H9 (cell line): ENCODE data around the gene GYS1. TPM values are rescaled to one million over a fixed set of nuclear protein-coding genes. Genes with fewer than 3 reads are reported as not detected.
"Not testable (repeated sequence)": the region's sequence is repeated elsewhere in the genome, so short reads cannot be mapped to it uniquely, and the experiment has no call there.

ENCODE experiments used
- DNase-seq: peaks from one replicate; pipeline ENCODE4 v3.0.0-alpha.2; 2017
- H2AFZ ChIP-seq: one replicate; pipeline ENCODE4 v1.6.1; 2013; ENCODE audit warnings: mild to moderate bottlenecking, low read length, control low read depth, moderate library complexity
- H2AK5ac ChIP-seq: 2 replicates; pipeline ENCODE4 v1.6.1; 2013; ENCODE audit warnings: low read length, control low read depth, mixed read lengths; ENCODE audit not compliant: insufficient read length
- H2BK120ac ChIP-seq: one replicate; pipeline ENCODE4 v1.6.1; 2013; ENCODE audit warnings: low read depth, mild to moderate bottlenecking, low read length, control low read depth, inconsistent platforms; ENCODE audit not compliant: poor library complexity, severe bottlenecking
- H2BK12ac ChIP-seq: 2 replicates; pipeline ENCODE4 v1.6.1; 2013; ENCODE audit warnings: low read length, control low read depth, mixed read lengths, low read depth; ENCODE audit not compliant: insufficient read length
- H2BK15ac ChIP-seq: 2 replicates; pipeline ENCODE4 v1.6.1; 2013; ENCODE audit warnings: low read depth, low read length, control low read depth
- H2BK20ac ChIP-seq: one replicate; pipeline ENCODE4 v1.6.1; 2013; ENCODE audit warnings: low read depth, mild to moderate bottlenecking, low read length, control low read depth, inconsistent platforms; ENCODE audit not compliant: poor library complexity, severe bottlenecking
- H2BK5ac ChIP-seq: 2 replicates; pipeline ENCODE4 v1.6.1; 2013; ENCODE audit warnings: low read length, control low read depth, mixed read lengths; ENCODE audit not compliant: insufficient read length
- H3K14ac ChIP-seq: 2 replicates; pipeline ENCODE4 v1.6.1; 2013; ENCODE audit warnings: low read length, control low read depth; ENCODE audit not compliant: insufficient read depth
- H3K18ac ChIP-seq: 2 replicates; pipeline ENCODE4 v1.6.1; 2013; ENCODE audit warnings: low read depth, mild to moderate bottlenecking, mixed read lengths, low read length, control low read depth; ENCODE audit not compliant: insufficient read length
- H3K23ac ChIP-seq: 2 replicates; pipeline ENCODE4 v1.6.1; 2013; ENCODE audit warnings: low read length, control low read depth, mixed read lengths, low read depth; ENCODE audit not compliant: insufficient read length
- H3K23me2 ChIP-seq: 2 replicates; pipeline ENCODE4 v1.6.1; 2013; ENCODE audit warnings: low read depth, mild to moderate bottlenecking, mixed read lengths, low read length, control low read depth; ENCODE audit not compliant: insufficient read length, poor library complexity, severe bottlenecking
- H3K27ac ChIP-seq: 2 replicates; pipeline ENCODE4 v1.5.1; 2013; ENCODE audit warnings: low read length, control low read depth, mixed read lengths, low read depth; ENCODE audit not compliant: insufficient read length
- H3K27me3 ChIP-seq: 2 replicates; pipeline ENCODE4 v1.6.1; 2013; ENCODE audit warnings: low read length, control low read depth, inconsistent platforms; ENCODE audit not compliant: insufficient read depth
- H3K4ac ChIP-seq: 2 replicates; pipeline ENCODE4 v1.6.1; 2013; ENCODE audit warnings: low read depth, mild to moderate bottlenecking, control low read depth, inconsistent platforms, low read length, moderate library complexity
- H3K4me1 ChIP-seq: 2 replicates; pipeline ENCODE4 v1.6.1; 2013; ENCODE audit warnings: low read length, control low read depth, inconsistent platforms; ENCODE audit not compliant: insufficient read depth
- H3K4me2 ChIP-seq: 2 replicates; pipeline ENCODE4 v1.6.1; 2013; ENCODE audit warnings: low read length, control low read depth, mixed read lengths; ENCODE audit not compliant: insufficient read length, insufficient read depth
- H3K56ac ChIP-seq: 2 replicates; pipeline ENCODE4 v1.6.1; 2013; ENCODE audit warnings: low read depth, mild to moderate bottlenecking, mixed read lengths, low read length, control low read depth; ENCODE audit not compliant: insufficient read length
- H3K79me1 ChIP-seq: 2 replicates; pipeline ENCODE4 v1.6.1; 2013; ENCODE audit warnings: low read depth, mild to moderate bottlenecking, moderate library complexity, low read length, control low read depth, inconsistent platforms; ENCODE audit not compliant: insufficient read depth, poor library complexity, severe bottlenecking
- H3K79me2 ChIP-seq: 2 replicates; pipeline ENCODE4 v1.6.1; 2013; ENCODE audit warnings: low read length, control low read depth, inconsistent platforms; ENCODE audit not compliant: insufficient read depth
- H3K9ac ChIP-seq: 2 replicates; pipeline ENCODE4 v1.6.1; 2013; ENCODE audit warnings: low read length, control low read depth, mixed read lengths; ENCODE audit not compliant: insufficient read length; ENCODE audit errors: extremely low read depth
- H3K9me3 ChIP-seq: one replicate; pipeline ENCODE4 v1.6.1; 2013; ENCODE audit warnings: low read depth, low read length, inconsistent platforms; ENCODE audit not compliant: control insufficient read depth
- H3T11ph ChIP-seq: one replicate; pipeline ENCODE4 v1.6.1; 2013; ENCODE audit warnings: mild to moderate bottlenecking, low read length, control low read depth, inconsistent platforms
- H4K20me1 ChIP-seq: one replicate; pipeline ENCODE4 v1.6.1; 2013; ENCODE audit not compliant: control insufficient read depth, insufficient read length, insufficient read depth
- H4K5ac ChIP-seq: 2 replicates; pipeline ENCODE4 v1.6.1; 2013; ENCODE audit warnings: low read depth, mild to moderate bottlenecking, mixed read lengths, low read length, control low read depth; ENCODE audit not compliant: insufficient read length
- H4K8ac ChIP-seq: replicated peaks from 2 replicates; pipeline ENCODE4 v1.6.1; 2013; ENCODE audit warnings: low read length, control low read depth, mixed read lengths, low read depth; ENCODE audit not compliant: insufficient read length
- H4K91ac ChIP-seq: 2 replicates; pipeline ENCODE4 v1.6.1; 2013; ENCODE audit warnings: low read depth, mild to moderate bottlenecking, moderate library complexity, mixed read lengths, low read length, control low read depth; ENCODE audit not compliant: insufficient read length
- H3K27ac Mint-ChIP-seq, 3 experiments: 2 replicates in 2 of 3; 3 replicates in 1 of 3; pipeline ENCODE4 v1.8.0; 2020 to 2021; ENCODE audit warnings: mixed read lengths in 3 of 3, mild to moderate bottlenecking in 1 of 3, moderate library complexity in 1 of 3
- H3K27me3 Mint-ChIP-seq: 2 replicates; pipeline ENCODE4 v1.8.0; 2021; ENCODE audit warnings: low read depth, mild to moderate bottlenecking, moderate library complexity, mixed read lengths
- H3K36me3 Mint-ChIP-seq, 3 experiments: 2 replicates in 2 of 3; 3 replicates in 1 of 3; pipeline ENCODE4 v1.8.0; 2020 to 2021; ENCODE audit warnings: low read depth in 3 of 3, mixed read lengths in 3 of 3; ENCODE audit not compliant: insufficient read depth in 1 of 3
- H3K4me1 Mint-ChIP-seq, 2 experiments: 2 replicates each; pipeline ENCODE4 v1.8.0; 2020; ENCODE audit warnings: mixed read lengths in 2 of 2
- H3K4me3 Mint-ChIP-seq, 2 experiments: 2 replicates in 1 of 2; 3 replicates in 1 of 2; pipeline ENCODE4 v1.8.0; 2020 to 2021; ENCODE audit warnings: mild to moderate bottlenecking in 2 of 2, mixed read lengths in 2 of 2, moderate library complexity in 1 of 2
- H3K9me3 Mint-ChIP-seq, 2 experiments: 2 replicates in 1 of 2; 3 replicates in 1 of 2; pipeline ENCODE4 v1.8.0; 2020; ENCODE audit warnings: mild to moderate bottlenecking in 2 of 2, mixed read lengths in 2 of 2, moderate library complexity in 1 of 2
- CTCF ChIP-seq: fragments of 200-600 bp; sonication (generic); conservative IDR thresholded peaks from 3 replicates; pipeline ENCODE4 v1.8.0; 2021; ENCODE audit warnings: antibody characterized with exemption, mild to moderate bottlenecking
- WGBS: extraction: QIAGEN DNeasy Blood & Tissue Kit; methylation state at CpG from one replicate; pipeline ENCODE4 v1.1.7; 2013; ENCODE audit warnings: missing lambda C conversion rate, low lambda C conversion rate, mixed read lengths; ENCODE audit not compliant: insufficient read length; ENCODE audit errors: extremely low coverage; 5-methylcytosine and 5-hydroxymethylcytosine counted together
- total RNA-seq: library from RNA; stranded (reverse); gene quantifications from 2 replicates; pipeline ENCODE4 v1.2.1, GENCODE V29; 2021

GYS1 gene
- total RNA-seq, 1 experiment from 2014 or later = 44.3 TPM

GRCh38 chr19:49042177-49042576, 49.1 kb upstream of the GYS1 start:
- H3K4ac ChIP-seq = no peak overlapping the region
- no peak overlapping the region for H3K23ac ChIP-seq
- H2AFZ ChIP-seq = no peak overlapping the region
- H3K56ac ChIP-seq = no peak overlapping the region
- no peak overlapping the region for H4K8ac ChIP-seq
- no CpG with 5 or more reads among the region's 17 CpGs for WGBS
- H3K23me2 ChIP-seq = no peaks in the 10 kb centered on the region
- H4K20me1 ChIP-seq = no peaks in the 10 kb centered on the region
- Mint-ChIP-seq H3K36me3 (no peaks in the 10 kb centered on the region), H3K9me3 (no peaks in the 10 kb centered on the region), H3K27me3 (peaks cover 25% of the 10 kb centered on the region), H3K4me1 (peaks cover 6 to 9% of the 10 kb centered on the region in 2 experiments), H3K4me3 (no peak overlapping the region), H3K27ac (no peak overlapping the region; a peak in 1 of 7 replicates)
- no peak overlapping the region for H4K91ac ChIP-seq
- no peak overlapping the region for H3K27ac ChIP-seq
- no peak overlapping the region for H3T11ph ChIP-seq
- no peaks in the 10 kb centered on the region for H3K9me3 ChIP-seq
- no peak overlapping the region for H2BK15ac ChIP-seq
- no peak overlapping the region for H3K9ac ChIP-seq
- H3K79me1 ChIP-seq = no peaks in the 10 kb centered on the region
- no peak overlapping the region for H2BK120ac ChIP-seq
- no peak overlapping the region for H4K5ac ChIP-seq
- H2AK5ac ChIP-seq = no peak overlapping the region
- no peak overlapping the region for H2BK12ac ChIP-seq
- H3K4me2 ChIP-seq = no peak overlapping the region
- H3K4me1 ChIP-seq = no peaks in the 10 kb centered on the region
- no peak for DNase-seq
- no peak overlapping the region for H3K18ac ChIP-seq
- H2BK20ac ChIP-seq = no peak overlapping the region
- no peak overlapping the region for H3K14ac ChIP-seq
- no peaks in the 10 kb centered on the region for H3K79me2 ChIP-seq
- TF ChIP-seq CTCF = no peak
- no peaks in the 10 kb centered on the region for H3K27me3 ChIP-seq
- H2BK5ac ChIP-seq = no peak overlapping the region

GRCh38 chr19:49039736-49040135, 46.6 kb upstream of the GYS1 start:
- no CpG with 5 or more reads among the region's 9 CpGs for WGBS
- H2AFZ ChIP-seq, H3K4me1 Mint-ChIP-seq, H4K20me1 ChIP-seq, H3K23ac ChIP-seq, H2BK15ac ChIP-seq, H3K9me3 ChIP-seq, H3K56ac ChIP-seq, H3K36me3 Mint-ChIP-seq, H3K14ac ChIP-seq, H3K4me3 Mint-ChIP-seq, H3K4me2 ChIP-seq, DNase-seq, H3K9ac ChIP-seq, H4K8ac ChIP-seq, H2AK5ac ChIP-seq, H3K18ac ChIP-seq, H3K23me2 ChIP-seq, H2BK20ac ChIP-seq, H3K27ac ChIP-seq, H4K91ac ChIP-seq, H2BK12ac ChIP-seq, H3K4ac ChIP-seq, H3T11ph ChIP-seq, H3K4me1 ChIP-seq, H2BK5ac ChIP-seq, H3K79me1 ChIP-seq, H3K27ac Mint-ChIP-seq, H4K5ac ChIP-seq, H3K9me3 Mint-ChIP-seq, H3K27me3 ChIP-seq, H3K79me2 ChIP-seq, H2BK120ac ChIP-seq: not testable (repeated sequence)
- H3K27me3 Mint-ChIP-seq = peaks cover 24% of the 10 kb centered on the region
